GM18867 (cell line): ENCODE data around the gene CPEB4.

Experiments used
- ATAC-seq: cut with Tn5 transposase; IDR thresholded peaks from one replicate; pipeline ENCODE4 v1.9.1; 2021; ENCODE audit warnings: mild to moderate bottlenecking, moderate library complexity; ENCODE audit not compliant: unreplicated experiment

The CPEB4 gene

GRCh38 chr5:173971681-173972345, 83.7 kb downstream of the CPEB4 start:
- no peak for ATAC-seq

GRCh38 chr5:173972607-173972924, 84.4 kb downstream of the CPEB4 start:
- ATAC-seq, result no peak

- ATAC-seq, result peak; percentile 79
Observed at GRCh38 chr5:173972925-173973615, 84.9 kb downstream of the CPEB4 start.

GRCh38 chr5:173973616-173973969, 85.4 kb downstream of the CPEB4 start:
- peak; percentile 25 for ATAC-seq

- ATAC-seq, result no peak
Observed at GRCh38 chr5:173974688-173975239, 86.6 kb downstream of the CPEB4 start.

GRCh38 chr5:173981185-173981761, 93.1 kb downstream of the CPEB4 start:
- no peak for ATAC-seq

GRCh38 chr5:173984218-173984617, 96.1 kb downstream of the CPEB4 start:
- no peak for ATAC-seq

GRCh38 chr5:173988554-173989431, 100.6 kb downstream of the CPEB4 start, which contains the start of gene C5orf47:
Gene C5orf47 (plus strand): TSS chr5:173989170. CDS start chr5:173989264, 94 bp downstream.
- no peak for ATAC-seq

- ATAC-seq, result no peak
Observed at GRCh38 chr5:173989432-173990082, 101.4 kb downstream of the CPEB4 start.

- ATAC-seq, result no peak
Observed at GRCh38 chr5:173997331-173997730, 109.2 kb downstream of the CPEB4 start.

- ATAC-seq, result no peak
Observed at GRCh38 chr5:173998531-173998930, 110.4 kb downstream of the CPEB4 start.

GRCh38 chr5:174000076-174000475, 111.9 kb downstream of the CPEB4 start:
- no peak for ATAC-seq

- no peak for ATAC-seq
Observed at GRCh38 chr5:174003795-174004194, 115.6 kb downstream of the CPEB4 start.

- ATAC-seq, result no peak
Observed at GRCh38 chr5:174008922-174009321, 120.8 kb downstream of the CPEB4 start.

GRCh38 chr5:174010365-174010764, 122.2 kb downstream of the CPEB4 start:
- ATAC-seq, result no peak

GRCh38 chr5:174011441-174011840, 123.3 kb downstream of the CPEB4 start:
- no peak for ATAC-seq
